Measurements from ENCODE around the gene GCC1.

DNA sequence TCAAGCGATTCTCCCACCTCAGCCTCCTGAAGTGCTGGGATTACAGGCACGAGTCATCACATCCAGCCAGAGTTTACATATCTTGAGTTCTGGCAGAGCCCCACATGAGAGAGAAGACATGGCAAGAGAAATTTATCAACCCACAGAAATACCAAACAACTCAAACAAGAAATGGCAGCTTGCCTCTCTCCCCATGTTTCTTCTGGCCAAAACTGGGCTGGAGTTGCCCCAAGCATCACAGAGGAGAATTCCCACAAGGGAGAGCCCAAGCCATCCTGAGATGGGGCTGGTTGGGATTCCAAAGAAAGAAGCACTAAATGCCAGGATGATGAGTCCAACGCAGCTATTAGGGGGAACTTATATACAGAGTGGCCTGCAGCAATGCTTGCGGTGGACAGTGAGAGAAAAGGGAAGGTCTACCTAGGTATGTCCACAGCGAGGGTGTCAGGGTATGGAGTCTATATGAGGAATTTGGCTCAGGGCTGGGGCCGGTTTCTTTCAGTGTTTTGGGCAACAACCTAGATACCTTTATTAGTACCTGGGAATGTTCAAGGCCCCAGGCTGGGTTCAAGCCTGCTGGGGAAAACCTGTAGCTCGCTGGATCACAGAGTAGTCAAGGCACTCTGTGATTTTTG is 47.0 kb upstream of the GCC1 start:
- TF ChIP-seq, protein P1, sequence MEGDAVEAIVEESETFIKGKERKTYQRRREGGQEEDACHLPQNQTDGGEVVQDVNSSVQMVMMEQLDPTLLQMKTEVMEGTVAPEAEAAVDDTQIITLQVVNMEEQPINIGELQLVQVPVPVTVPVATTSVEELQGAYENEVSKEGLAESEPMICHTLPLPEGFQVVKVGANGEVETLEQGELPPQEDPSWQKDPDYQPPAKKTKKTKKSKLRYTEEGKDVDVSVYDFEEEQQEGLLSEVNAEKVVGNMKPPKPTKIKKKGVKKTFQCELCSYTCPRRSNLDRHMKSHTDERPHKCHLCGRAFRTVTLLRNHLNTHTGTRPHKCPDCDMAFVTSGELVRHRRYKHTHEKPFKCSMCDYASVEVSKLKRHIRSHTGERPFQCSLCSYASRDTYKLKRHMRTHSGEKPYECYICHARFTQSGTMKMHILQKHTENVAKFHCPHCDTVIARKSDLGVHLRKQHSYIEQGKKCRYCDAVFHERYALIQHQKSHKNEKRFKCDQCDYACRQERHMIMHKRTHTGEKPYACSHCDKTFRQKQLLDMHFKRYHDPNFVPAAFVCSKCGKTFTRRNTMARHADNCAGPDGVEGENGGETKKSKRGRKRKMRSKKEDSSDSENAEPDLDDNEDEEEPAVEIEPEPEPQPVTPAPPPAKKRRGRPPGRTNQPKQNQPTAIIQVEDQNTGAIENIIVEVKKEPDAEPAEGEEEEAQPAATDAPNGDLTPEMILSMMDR (IDR thresholded peaks at IDR 0.05) = no peak
- no peak for TF ChIP-seq POLR2A (IDR thresholded peaks at IDR 0.05)

All from esophagus squamous epithelium (tissue), 4 donors.